Measurements from ENCODE around the gene C1QTNF8.

The C1QTNF8 gene

GRCh38 chr16:1098266-1098991 is 2.4 kb upstream of the C1QTNF8 start:
- TF ChIP-seq SP2 (tag by site-specific recombination; IDR thresholded peaks at IDR 0.05) (no peak), ZNF558 (tag by site-specific recombination; IDR thresholded peaks at IDR 0.05) (no peak), ZNF830 (tag by site-specific recombination; IDR thresholded peaks at IDR 0.05; ENCODE audit: low read depth) (no peak), ZSCAN30 (tag by site-specific recombination; IDR thresholded peaks at IDR 0.05) (no peak), ZNF24 (tag by site-specific recombination; IDR thresholded peaks at IDR 0.05) (no peak), GLIS1 (tag by site-specific recombination; IDR thresholded peaks at IDR 0.05) (peak; percentile 51; the same call in 1 of the 2 replicates), ZNF398 (tag by site-specific recombination; IDR thresholded peaks at IDR 0.05) (no peak), ZFHX2 (tag by site-specific recombination; conservative IDR thresholded peaks at IDR 0.05) (0 out of 2 replicates have a peak, but pooled peaks have one; percentile 6), ZNF10 (tag by site-specific recombination; IDR thresholded peaks at IDR 0.05) (no peak), ZIC2 (tag by site-specific recombination; IDR thresholded peaks at IDR 0.05) (peak; percentile 77), ZNF341 (tag by site-specific recombination; IDR thresholded peaks at IDR 0.05; ENCODE audit: low read depth) (0 out of 2 replicates have a peak, but pooled peaks have one; percentile 35), ZNF211 (tag by site-specific recombination; IDR thresholded peaks at IDR 0.05; ENCODE audit: low read depth) (no peak)
- TF ChIP-seq, protein P1, sequence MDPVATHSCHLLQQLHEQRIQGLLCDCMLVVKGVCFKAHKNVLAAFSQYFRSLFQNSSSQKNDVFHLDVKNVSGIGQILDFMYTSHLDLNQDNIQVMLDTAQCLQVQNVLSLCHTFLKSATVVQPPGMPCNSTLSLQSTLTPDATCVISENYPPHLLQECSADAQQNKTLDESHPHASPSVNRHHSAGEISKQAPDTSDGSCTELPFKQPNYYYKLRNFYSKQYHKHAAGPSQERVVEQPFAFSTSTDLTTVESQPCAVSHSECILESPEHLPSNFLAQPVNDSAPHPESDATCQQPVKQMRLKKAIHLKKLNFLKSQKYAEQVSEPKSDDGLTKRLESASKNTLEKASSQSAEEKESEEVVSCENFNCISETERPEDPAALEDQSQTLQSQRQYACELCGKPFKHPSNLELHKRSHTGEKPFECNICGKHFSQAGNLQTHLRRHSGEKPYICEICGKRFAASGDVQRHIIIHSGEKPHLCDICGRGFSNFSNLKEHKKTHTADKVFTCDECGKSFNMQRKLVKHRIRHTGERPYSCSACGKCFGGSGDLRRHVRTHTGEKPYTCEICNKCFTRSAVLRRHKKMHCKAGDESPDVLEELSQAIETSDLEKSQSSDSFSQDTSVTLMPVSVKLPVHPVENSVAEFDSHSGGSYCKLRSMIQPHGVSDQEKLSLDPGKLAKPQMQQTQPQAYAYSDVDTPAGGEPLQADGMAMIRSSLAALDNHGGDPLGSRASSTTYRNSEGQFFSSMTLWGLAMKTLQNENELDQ (tag by site-specific recombination; IDR thresholded peaks at IDR 0.05; ENCODE audit: low read depth), result no peak
- no peaks in the 10 kb centered on the region; the same call in 1 of the 2 replicates for H3K4me1 ChIP-seq (ENCODE audit: control insufficient read depth, insufficient read depth, low read length)
- H3K27ac ChIP-seq (ENCODE audit: extremely low read depth, low read depth, low read length), result no peak overlapping the region
- POLR2A ChIA-PET, result no interaction called here
- H3K36me3 ChIP-seq (ENCODE audit: control insufficient read depth in 2 of 2, insufficient read depth in 1 of 2, low read length in 2 of 2), result no peaks in the 10 kb centered on the region
- CTCF ChIA-PET, result interaction anchor here (0.6 to 1.9 kb wide), 6 partner anchors 39 to 386 kb away, joined by 3 to 9 read pairs (median 5); no protein-coding TSS in a partner anchor
- no peaks in the 10 kb centered on the region for H3K9me3 ChIP-seq (ENCODE audit: control insufficient read depth, insufficient read depth, low read depth, low read length)
- no peak overlapping the region for H3K4me3 ChIP-seq (ENCODE audit: low read depth, low read length)

GRCh38 chr16:1097800-1098199 is 1.8 kb upstream of the C1QTNF8 start:
- Histone ChIP-seq H3K9me3 (ENCODE audit: control insufficient read depth, insufficient read depth, low read depth, low read length) (no peaks in the 10 kb centered on the region), H3K4me1 (ENCODE audit: control insufficient read depth, insufficient read depth, low read length) (no peaks in the 10 kb centered on the region), H3K4me3 (ENCODE audit: low read depth, low read length) (no peak overlapping the region), H3K27ac (ENCODE audit: extremely low read depth, low read depth, low read length) (no peak overlapping the region), H3K36me3 (ENCODE audit: control insufficient read depth in 2 of 2, insufficient read depth in 1 of 2, low read length in 2 of 2) (no peaks in the 10 kb centered on the region)
- TF ChIP-seq GLIS1 (tag by site-specific recombination; IDR thresholded peaks at IDR 0.05) (peak; percentile 47; the same call in 1 of the 2 replicates), KLF17 (tag by site-specific recombination; IDR thresholded peaks at IDR 0.05) (no peak)
- ChIA-PET POLR2A (no interaction called here), CTCF (interaction anchor here (0.7 to 1.5 kb wide), 2 partner anchors 41 to 245 kb away, joined by 3 to 8 read pairs; no protein-coding TSS in a partner anchor)

- ChIA-PET POLR2A (no interaction called here), CTCF (interaction anchor here (0.7 to 1.5 kb wide), 2 partner anchors 40 to 244 kb away, joined by 3 to 8 read pairs; no protein-coding TSS in a partner anchor)
- Histone ChIP-seq H3K27ac (ENCODE audit: extremely low read depth, low read depth, low read length) (no peak overlapping the region), H3K4me3 (ENCODE audit: low read depth, low read length) (no peak overlapping the region), H3K4me1 (ENCODE audit: control insufficient read depth, insufficient read depth, low read length) (no peaks in the 10 kb centered on the region), H3K9me3 (ENCODE audit: control insufficient read depth, insufficient read depth, low read depth, low read length) (no peaks in the 10 kb centered on the region), H3K36me3 (ENCODE audit: control insufficient read depth in 2 of 2, insufficient read depth in 1 of 2, low read length in 2 of 2) (no peaks in the 10 kb centered on the region)
- TF ChIP-seq ZNF837 (tag by site-specific recombination; IDR thresholded peaks at IDR 0.05) (no peak), GLIS2 (tag by site-specific recombination; IDR thresholded peaks at IDR 0.05) (0 out of 2 replicates have a peak, but pooled peaks have one; percentile 5)
Observed at GRCh38 chr16:1097156-1097555, 1.1 kb upstream of the C1QTNF8 start.
